Transverse colon (tissue), 4 donors: ENCODE results near the gene IFI27.

Experiments used
- CTCF ChIP-seq, 5 experiments: fragments of 200-600 bp in 3 of 5; fragments of 450-650 bp in 2 of 5; sonication (generic) in 3 of 5; IDR thresholded peaks; 1 replicate in 2 of 5; 2 replicates in 3 of 5; pipeline ENCODE4 v1.5.1; 2016 to 2017; ENCODE audit warnings: antibody characterized with exemption in 5 of 5, inconsistent platforms in 3 of 5, mild to moderate bottlenecking in 2 of 5, moderate library complexity in 1 of 5
- EP300 ChIP-seq: sonication (generic); formaldehyde crosslinking; IDR thresholded peaks from one replicate; pipeline ENCODE4 v1.6.1; 2017; ENCODE audit warnings: antibody characterized with exemption, low read depth
- POLR2A ChIP-seq: fragments of 450-650 bp; IDR thresholded peaks from one replicate; pipeline ENCODE4 v1.6.1; 2016; ENCODE audit warnings: antibody characterized with exemption, mild to moderate bottlenecking, moderate library complexity
- POLR2AphosphoS5 ChIP-seq, 3 donors: sonication (generic); formaldehyde crosslinking; IDR thresholded peaks; one replicate each; pipeline ENCODE4 v1.6.1; 2016; ENCODE audit warnings: antibody characterized with exemption in 3 of 3

GRCh38 chr14:94113490-94113889, 3.0 kb downstream of the IFI27 start:
- TF ChIP-seq CTCF (IDR thresholded peaks at IDR 0.05) (no peak), POLR2A (no peak), POLR2AphosphoS5 (IDR thresholded peaks at IDR 0.05) (no peak), EP300 (no peak)
